Suprapubic skin (tissue), 4 donors: ENCODE results near the gene ERBIN.

Experiments
- POLR2A ChIP-seq, 2 donors: fragments of 450-650 bp; IDR thresholded peaks; one replicate each; pipeline ENCODE4 v1.6.1; 2017; ENCODE audit warnings: antibody characterized with exemption in 2 of 2, mild to moderate bottlenecking in 2 of 2, moderate library complexity in 2 of 2
- POLR2AphosphoS5 ChIP-seq, 3 donors: sonication (generic); formaldehyde crosslinking; IDR thresholded peaks; one replicate each; pipeline ENCODE4 v1.6.1; 2017; ENCODE audit warnings: antibody characterized with exemption in 3 of 3
- TF ChIP-seq, protein P1 (sequence below), 2 donors: fragments of 200-600 bp in 1 of 2; fragments of 450-650 bp in 1 of 2; sonication (generic) in 1 of 2; IDR thresholded peaks; one replicate each; pipeline ENCODE4 v1.5.1; 2016 to 2019; ENCODE audit warnings: antibody characterized with exemption in 2 of 2, mild to moderate bottlenecking in 1 of 2, moderate library complexity in 1 of 2

DNA sequence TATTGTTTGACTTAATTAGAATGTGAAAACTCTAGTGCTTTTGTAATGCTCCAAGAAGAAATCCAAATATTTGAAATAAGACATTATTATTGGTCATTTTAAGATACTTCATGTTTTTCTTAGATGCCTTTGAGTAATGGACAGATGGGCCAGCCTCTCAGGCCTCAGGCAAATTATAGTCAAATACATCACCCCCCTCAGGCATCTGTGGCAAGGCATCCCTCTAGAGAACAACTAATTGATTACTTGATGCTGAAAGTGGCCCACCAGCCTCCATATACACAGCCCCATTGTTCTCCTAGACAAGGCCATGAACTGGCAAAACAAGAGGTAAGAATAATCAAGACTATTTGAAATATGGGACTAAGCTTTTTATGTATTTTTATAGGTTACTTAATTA lies 148.5 kb downstream of the ERBIN start:
- TF ChIP-seq, protein P1, sequence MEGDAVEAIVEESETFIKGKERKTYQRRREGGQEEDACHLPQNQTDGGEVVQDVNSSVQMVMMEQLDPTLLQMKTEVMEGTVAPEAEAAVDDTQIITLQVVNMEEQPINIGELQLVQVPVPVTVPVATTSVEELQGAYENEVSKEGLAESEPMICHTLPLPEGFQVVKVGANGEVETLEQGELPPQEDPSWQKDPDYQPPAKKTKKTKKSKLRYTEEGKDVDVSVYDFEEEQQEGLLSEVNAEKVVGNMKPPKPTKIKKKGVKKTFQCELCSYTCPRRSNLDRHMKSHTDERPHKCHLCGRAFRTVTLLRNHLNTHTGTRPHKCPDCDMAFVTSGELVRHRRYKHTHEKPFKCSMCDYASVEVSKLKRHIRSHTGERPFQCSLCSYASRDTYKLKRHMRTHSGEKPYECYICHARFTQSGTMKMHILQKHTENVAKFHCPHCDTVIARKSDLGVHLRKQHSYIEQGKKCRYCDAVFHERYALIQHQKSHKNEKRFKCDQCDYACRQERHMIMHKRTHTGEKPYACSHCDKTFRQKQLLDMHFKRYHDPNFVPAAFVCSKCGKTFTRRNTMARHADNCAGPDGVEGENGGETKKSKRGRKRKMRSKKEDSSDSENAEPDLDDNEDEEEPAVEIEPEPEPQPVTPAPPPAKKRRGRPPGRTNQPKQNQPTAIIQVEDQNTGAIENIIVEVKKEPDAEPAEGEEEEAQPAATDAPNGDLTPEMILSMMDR (IDR thresholded peaks at IDR 0.05): no peak
- no peak for TF ChIP-seq POLR2A (IDR thresholded peaks at IDR 0.05)
- TF ChIP-seq POLR2AphosphoS5 (IDR thresholded peaks at IDR 0.05): no peak
